ENCODE results near the gene COX5A.

The COX5A gene

DNA sequence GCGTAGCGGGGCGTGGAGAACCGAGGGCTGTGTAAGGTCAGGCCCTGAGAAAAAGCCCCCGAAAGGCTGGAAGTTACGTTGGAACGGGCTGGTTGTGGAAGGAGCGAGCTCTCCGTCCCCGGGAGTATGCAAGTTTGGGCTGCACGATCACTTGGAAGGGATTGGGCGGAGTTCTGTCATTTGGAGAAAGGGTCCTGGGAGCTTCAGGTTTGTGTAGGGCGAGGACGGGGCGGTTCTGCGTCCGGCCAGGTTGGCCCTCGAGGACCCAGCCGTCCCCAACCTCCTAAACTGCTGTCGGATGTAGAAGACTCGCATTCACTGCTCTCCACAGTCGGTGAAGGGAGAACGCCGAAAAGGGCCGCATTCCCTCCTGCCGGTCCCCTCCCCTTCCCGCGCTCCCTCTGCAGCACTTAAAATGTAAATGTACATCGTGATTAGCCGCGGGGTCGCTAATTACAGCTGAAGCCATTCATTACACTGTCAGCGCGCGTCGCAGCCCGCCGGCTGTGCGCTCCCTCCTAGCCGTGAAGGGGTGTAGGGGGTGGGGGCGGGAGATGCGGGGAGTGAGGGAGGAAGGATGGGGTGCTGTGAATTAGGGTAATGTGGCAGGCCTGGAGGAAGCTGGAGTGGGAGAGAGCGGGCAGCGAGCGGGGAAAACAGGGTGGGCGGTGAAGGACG, 21.2 kb upstream of the COX5A start:
- ChIA-PET CTCF (no interaction called here), POLR2A (interaction anchor here (1.7 to 6.0 kb wide), 3 partner anchors 21 to 52 kb away, joined by 5 to 48 read pairs (median 19); partner anchors contain the start of genes COX5A, FAM219B and SCAMP5)
- no peak for DNase-seq (ENCODE audit: extremely low spot score)
- no peak for TF ChIP-seq PKNOX1 (IDR thresholded peaks at IDR 0.05)
- no peak for TF ChIP-seq ZNF384 (IDR thresholded peaks at IDR 0.05)
- TF ChIP-seq FOXK2 (IDR thresholded peaks at IDR 0.05): no peak
- TF ChIP-seq LEF1 (IDR thresholded peaks at IDR 0.05; ENCODE audit: borderline replicate concordance): no peak
- no peak for TF ChIP-seq SUZ12 (IDR thresholded peaks at IDR 0.05)
- no peak for TF ChIP-seq FOXM1 (IDR thresholded peaks at IDR 0.05; ENCODE audit: borderline replicate concordance)
- no peak for TF ChIP-seq FOXA1 (IDR thresholded peaks at IDR 0.05)
- no peak for TF ChIP-seq ELF4 (IDR thresholded peaks at IDR 0.05)
- no peak for TF ChIP-seq NFRKB (IDR thresholded peaks at IDR 0.05)
- no peak for TF ChIP-seq HDGF (IDR thresholded peaks at IDR 0.05; ENCODE audit: borderline replicate concordance)
- no peak for TF ChIP-seq CTBP1 (IDR thresholded peaks at IDR 0.05; ENCODE audit: borderline replicate concordance)
- TF ChIP-seq BHLHE40 (IDR thresholded peaks at IDR 0.05; ENCODE audit: borderline replicate concordance): no peak
- TF ChIP-seq L3MBTL2 (conservative IDR thresholded peaks at IDR 0.05): no peak
- TF ChIP-seq SP1 (IDR thresholded peaks at IDR 0.05): no peak
- TF ChIP-seq ARNT (IDR thresholded peaks at IDR 0.05): no peak

- ChIA-PET POLR2A (interaction anchor here (0.6 to 6.0 kb wide), 5 partner anchors 10 to 116 kb away, joined by 3 to 48 read pairs (median 15); partner anchors contain the start of genes COX5A, PPCDC, SCAMP5 and ULK3), CTCF (interaction anchor here (2.1 kb wide), 1 partner anchor 57 kb away, joined by 8 read pairs; no protein-coding TSS in a partner anchor)
- TF ChIP-seq CTBP1 (IDR thresholded peaks at IDR 0.05; ENCODE audit: borderline replicate concordance) (no peak), ZNF384 (IDR thresholded peaks at IDR 0.05) (no peak), L3MBTL2 (conservative IDR thresholded peaks at IDR 0.05) (no peak), FOXK2 (IDR thresholded peaks at IDR 0.05) (no peak), ARNT (IDR thresholded peaks at IDR 0.05) (no peak), LEF1 (IDR thresholded peaks at IDR 0.05; ENCODE audit: borderline replicate concordance) (no peak), TARDBP (IDR thresholded peaks at IDR 0.05) (no peak), PKNOX1 (IDR thresholded peaks at IDR 0.05) (no peak), BHLHE40 (IDR thresholded peaks at IDR 0.05; ENCODE audit: borderline replicate concordance) (no peak), SP1 (IDR thresholded peaks at IDR 0.05) (no peak), SUZ12 (IDR thresholded peaks at IDR 0.05) (no peak)
- DNase-seq (ENCODE audit: extremely low spot score): no peak
Measured at GRCh38 chr15:74958320-74958907, 20.5 kb upstream of the COX5A start.

- CTCF ChIA-PET: interaction anchor here (0.6 to 2.1 kb wide), 4 partner anchors 9 to 64 kb away, joined by 3 to 8 read pairs (median 4); no protein-coding TSS in a partner anchor
- TF ChIP-seq FOXA1 (IDR thresholded peaks at IDR 0.05): no peak
- peak; percentile 89 for TF ChIP-seq L3MBTL2 (conservative IDR thresholded peaks at IDR 0.05)
- TF ChIP-seq FOXM1 (IDR thresholded peaks at IDR 0.05; ENCODE audit: borderline replicate concordance): no peak
- no peak for TF ChIP-seq ELF4 (IDR thresholded peaks at IDR 0.05)
- no peak for TF ChIP-seq PKNOX1 (IDR thresholded peaks at IDR 0.05)
- TF ChIP-seq TARDBP (IDR thresholded peaks at IDR 0.05): no peak
- POLR2A ChIA-PET: interaction anchor here (0.6 to 6.0 kb wide), 29 partner anchors 7 to 496 kb away, joined by 3 to 48 read pairs (median 5); partner anchors contain the start of genes C15orf39, COX5A, FAM219B and PPCDC
- no peak for DNase-seq (ENCODE audit: extremely low spot score)
Measured at GRCh38 chr15:74957476-74958035, 19.7 kb upstream of the COX5A start.

DNA sequence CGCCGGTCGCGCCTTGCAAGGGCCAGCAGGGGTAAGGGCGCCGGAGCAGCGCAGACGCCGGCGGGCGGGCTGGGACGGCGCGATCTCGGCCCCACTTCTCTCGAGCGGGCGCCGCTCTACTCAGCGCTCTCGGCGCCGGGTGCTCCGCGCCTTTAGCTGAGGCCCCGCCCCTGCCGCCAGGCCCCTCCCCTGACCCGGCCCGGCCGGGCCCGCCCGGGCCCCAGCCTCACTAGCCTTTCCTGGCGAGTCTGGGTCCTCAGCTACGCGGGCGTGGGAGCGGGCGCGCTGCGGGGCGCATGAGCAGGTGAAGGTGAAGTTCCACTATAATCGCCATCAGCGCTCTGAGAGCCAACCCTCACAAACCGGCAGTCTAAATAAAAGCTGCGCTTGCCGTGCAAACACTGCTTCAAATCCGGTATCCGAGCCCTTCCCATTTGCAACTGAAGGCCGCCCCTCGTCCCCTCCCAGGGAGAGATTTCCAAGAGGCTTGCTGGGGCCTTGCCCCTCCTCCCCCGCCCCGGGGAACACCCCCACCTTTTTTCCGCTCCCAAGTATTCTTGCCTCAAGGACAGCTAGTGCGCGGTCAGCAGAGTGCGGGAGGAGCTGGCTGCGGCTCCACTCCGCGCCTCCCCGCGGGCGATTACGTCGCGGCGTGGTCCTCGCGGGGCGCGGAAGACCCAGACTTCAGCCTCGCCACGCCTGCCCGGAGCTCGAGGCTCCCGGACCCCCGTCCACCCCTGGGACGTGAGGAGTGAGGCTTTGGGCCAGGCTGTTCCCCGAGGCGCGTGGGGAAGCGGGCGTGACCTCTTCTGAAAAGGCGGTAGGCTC, 19.0 kb upstream of the COX5A start, which contains the start of gene RPP25:
TSS of gene RPP25 (minus strand) at position 125 of the 828 bp plus-strand sequence. CDS start 189 bp downstream, outside the sequence.
- DNase-seq (ENCODE audit: extremely low spot score): peak; percentile 88
- ChIA-PET CTCF (interaction anchor here (0.6 to 2.1 kb wide), 4 partner anchors 10 to 63 kb away, joined by 3 to 8 read pairs (median 4); no protein-coding TSS in a partner anchor), POLR2A (interaction anchor here (0.6 to 6.0 kb wide), 41 partner anchors 8 to 497 kb away, joined by 3 to 48 read pairs (median 5); partner anchors contain the start of genes C15orf39, COX5A, FAM219B and MPI)
- TF ChIP-seq L3MBTL2 (conservative IDR thresholded peaks at IDR 0.05) (peak; percentile 98), ARNT (IDR thresholded peaks at IDR 0.05) (no peak)

All from HEK293T (cell line).